ENCODE results near the gene ARHGEF39.

The ARHGEF39 gene

DNA sequence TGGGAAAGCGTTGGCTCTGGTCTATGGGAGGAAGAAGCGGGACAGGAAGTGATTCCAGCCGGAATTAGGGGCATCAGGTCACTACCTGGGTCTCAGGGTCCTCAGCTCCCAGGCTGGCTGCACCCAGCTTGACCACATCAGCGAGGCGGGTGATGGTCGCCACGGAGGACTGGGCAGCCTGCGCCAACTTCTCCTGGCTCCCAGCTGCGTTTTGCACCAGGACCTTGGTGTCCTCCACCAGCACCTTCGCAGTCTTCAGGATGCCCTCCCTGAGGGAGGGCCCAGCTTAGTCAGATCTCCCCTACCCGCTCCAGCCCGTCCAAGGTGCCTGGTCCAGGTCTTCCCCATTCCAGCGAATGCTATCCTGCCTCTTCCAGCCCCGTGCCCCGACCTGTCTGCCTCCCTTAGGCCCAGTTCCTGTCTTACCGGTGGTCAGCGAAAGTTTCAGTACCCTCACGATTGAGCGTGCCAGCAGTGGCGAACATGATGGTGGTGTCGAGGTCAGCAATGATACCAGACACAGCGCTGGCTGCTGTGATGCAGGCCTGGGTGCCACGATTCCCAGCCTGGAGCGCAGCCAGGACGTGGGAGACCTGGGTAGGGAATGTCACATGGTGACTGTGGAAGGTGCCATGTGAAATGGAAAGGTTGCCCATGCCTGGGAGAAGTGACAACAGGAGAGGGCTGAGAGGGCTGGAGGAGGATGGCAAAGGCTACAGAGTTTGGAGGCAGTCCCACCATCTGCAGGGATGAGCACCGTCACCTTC is 39.1 kb upstream of the ARHGEF39 start:
- Histone ChIP-seq H3K79me1 (ENCODE audit: low read length) (no peaks in the 10 kb centered on the region), H4K8ac (ENCODE audit: low read depth, low read length) (no peak overlapping the region), H2AK5ac (ENCODE audit: low read length) (no peak overlapping the region), H2BK120ac (ENCODE audit: low read depth, low read length) (no peak overlapping the region), H3K36me3 (ENCODE audit: control insufficient read depth, insufficient read depth, low read length) (peaks cover 53% of the 10 kb centered on the region), H3K4me2 (ENCODE audit: low read length) (no peak overlapping the region), H2BK15ac (replicated peaks; ENCODE audit: low read depth) (no peak overlapping the region), H2BK5ac (ENCODE audit: low read length) (no peak overlapping the region), H3K27ac (ENCODE audit: low read depth, low read length) (no peak overlapping the region), H3K79me2 (ENCODE audit: control insufficient read depth, insufficient read depth, low read length) (no peaks in the 10 kb centered on the region), H3K23ac (ENCODE audit: low read length) (no peak overlapping the region), H3K9ac (ENCODE audit: low read length) (no peak overlapping the region), H3K27me3 (ENCODE audit: insufficient read depth, low read length, poor library complexity) (no peaks in the 10 kb centered on the region), H3K56ac (ENCODE audit: low read length) (no peak overlapping the region), H3K4ac (ENCODE audit: low read depth, low read length) (no peak overlapping the region), H3K4me3 (ENCODE audit: low read length) (no peak overlapping the region), H4K5ac (ENCODE audit: low read length) (no peak overlapping the region), H3K18ac (ENCODE audit: low read length) (no peak overlapping the region), H3K4me1 (ENCODE audit: control insufficient read depth, low read depth, low read length) (no peaks in the 10 kb centered on the region)
- no peak for DNase-seq
- WGBS (ENCODE audit: extremely low coverage, insufficient coverage, low lambda C conversion rate): no CpG with 5 or more reads among the region's 26 CpGs

DNA sequence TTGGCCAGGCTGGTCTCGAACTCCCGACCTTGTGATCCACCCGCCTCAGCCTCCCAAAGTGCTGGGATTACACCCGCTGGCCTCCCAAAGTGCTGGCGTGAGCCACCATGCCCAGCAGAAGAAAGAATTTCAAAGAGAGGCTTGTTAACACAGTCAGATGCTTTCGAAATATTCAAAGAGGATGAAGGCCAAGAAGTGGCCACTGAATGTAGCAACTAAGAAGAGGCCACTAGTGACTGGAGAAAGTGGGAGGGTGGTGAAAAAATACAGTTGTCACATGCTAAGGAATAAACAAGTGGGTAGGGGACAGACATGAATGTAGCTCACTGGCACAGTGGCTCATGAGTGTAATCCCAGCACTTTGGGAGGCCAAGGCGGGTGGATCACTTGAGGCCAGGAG is 37.7 kb upstream of the ARHGEF39 start:
- H4K8ac ChIP-seq (ENCODE audit: low read depth, low read length): no peak overlapping the region
- peaks cover 58% of the 10 kb centered on the region for H3K36me3 ChIP-seq (ENCODE audit: control insufficient read depth, insufficient read depth, low read length)
- H4K5ac ChIP-seq (ENCODE audit: low read length): no peak overlapping the region
- no peak overlapping the region for H3K27ac ChIP-seq (ENCODE audit: low read depth, low read length)
- H3K4me1 ChIP-seq (ENCODE audit: control insufficient read depth, low read depth, low read length): no peaks in the 10 kb centered on the region
- no peaks in the 10 kb centered on the region for H3K79me2 ChIP-seq (ENCODE audit: control insufficient read depth, insufficient read depth, low read length)
- no peak overlapping the region for H3K56ac ChIP-seq (ENCODE audit: low read length)
- no peak overlapping the region for H3K23ac ChIP-seq (ENCODE audit: low read length)
- H3K4ac ChIP-seq (ENCODE audit: low read depth, low read length): no peak overlapping the region
- H2BK15ac ChIP-seq (replicated peaks; ENCODE audit: low read depth): no peak overlapping the region
- no peak overlapping the region for H2BK120ac ChIP-seq (ENCODE audit: low read depth, low read length)
- H3K27me3 ChIP-seq (ENCODE audit: insufficient read depth, low read length, poor library complexity): no peaks in the 10 kb centered on the region
- H3K79me1 ChIP-seq (ENCODE audit: low read length): no peaks in the 10 kb centered on the region
- no CpG with 5 or more reads among the region's 7 CpGs for WGBS (ENCODE audit: extremely low coverage, insufficient coverage, low lambda C conversion rate)
- no peak overlapping the region for H2AK5ac ChIP-seq (ENCODE audit: low read length)
- H3K18ac ChIP-seq (ENCODE audit: low read length): no peak overlapping the region
- no peak overlapping the region for H3K9ac ChIP-seq (ENCODE audit: low read length)
- H3K4me2 ChIP-seq (ENCODE audit: low read length): no peak overlapping the region
- no peak for DNase-seq
- H2BK5ac ChIP-seq (ENCODE audit: low read length): no peak overlapping the region
- no peak overlapping the region for H3K4me3 ChIP-seq (ENCODE audit: low read length)

DNA sequence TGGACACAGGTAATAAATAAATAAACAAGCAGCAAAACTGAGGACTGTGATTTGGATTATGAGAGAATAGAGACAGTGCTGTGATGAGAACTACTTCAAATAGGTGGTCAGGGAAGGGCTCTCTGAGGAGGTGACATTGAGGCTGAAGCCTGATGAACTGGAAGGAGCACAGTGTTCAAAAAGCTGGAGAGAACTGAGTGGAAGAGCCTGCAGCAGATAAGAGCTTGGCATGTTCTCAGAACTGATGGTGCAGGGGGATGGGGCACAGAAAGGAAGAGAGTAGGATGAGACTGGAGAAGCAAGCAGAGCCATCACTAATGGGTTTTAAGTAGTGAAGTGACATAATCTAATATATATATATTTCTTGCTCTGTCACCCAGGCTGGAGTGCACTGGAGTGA is 35.9 kb upstream of the ARHGEF39 start:
- no peaks in the 10 kb centered on the region for H3K79me2 ChIP-seq (ENCODE audit: control insufficient read depth, insufficient read depth, low read length)
- H4K5ac ChIP-seq (ENCODE audit: low read length): no peak overlapping the region
- no peak overlapping the region for H3K56ac ChIP-seq (ENCODE audit: low read length)
- H4K8ac ChIP-seq (ENCODE audit: low read depth, low read length): no peak overlapping the region
- H2BK120ac ChIP-seq (ENCODE audit: low read depth, low read length): no peak overlapping the region
- no peaks in the 10 kb centered on the region for H3K27me3 ChIP-seq (ENCODE audit: insufficient read depth, low read length, poor library complexity)
- no peak for DNase-seq
- no peaks in the 10 kb centered on the region for H3K79me1 ChIP-seq (ENCODE audit: low read length)
- H3K23ac ChIP-seq (ENCODE audit: low read length): no peak overlapping the region
- no peak overlapping the region for H2BK5ac ChIP-seq (ENCODE audit: low read length)
- no peak overlapping the region for H3K4me3 ChIP-seq (ENCODE audit: low read length)
- H3K18ac ChIP-seq (ENCODE audit: low read length): no peak overlapping the region
- H2AK5ac ChIP-seq (ENCODE audit: low read length): no peak overlapping the region
- H3K36me3 ChIP-seq (ENCODE audit: control insufficient read depth, insufficient read depth, low read length): peaks cover 54% of the 10 kb centered on the region
- H3K4me2 ChIP-seq (ENCODE audit: low read length): no peak overlapping the region
- no peak overlapping the region for H3K27ac ChIP-seq (ENCODE audit: low read depth, low read length)
- H3K4ac ChIP-seq (ENCODE audit: low read depth, low read length): no peak overlapping the region
- H3K4me1 ChIP-seq (ENCODE audit: control insufficient read depth, low read depth, low read length): no peaks in the 10 kb centered on the region
- H2BK15ac ChIP-seq (replicated peaks; ENCODE audit: low read depth): no peak overlapping the region
- H3K9ac ChIP-seq (ENCODE audit: low read length): no peak overlapping the region

DNA sequence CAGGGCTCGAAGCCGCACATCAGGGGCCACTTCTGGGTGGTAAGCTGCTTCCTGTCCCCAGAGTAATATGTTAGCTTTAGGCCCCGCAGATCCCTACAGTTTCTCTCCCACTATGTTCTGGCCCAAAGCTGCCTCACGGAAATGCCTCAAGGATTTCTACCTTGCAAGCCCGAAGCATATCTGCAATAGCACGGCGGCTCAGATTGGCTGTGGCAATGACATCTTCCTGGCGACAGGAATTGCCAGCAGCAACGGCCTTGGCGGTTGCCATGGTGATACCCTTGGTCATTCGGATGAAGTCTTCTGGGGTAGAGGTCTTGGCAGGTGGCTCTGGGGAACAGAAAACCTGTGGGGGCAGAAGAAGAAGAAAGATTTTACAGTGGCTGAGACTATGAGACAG is 35.0 kb upstream of the ARHGEF39 start:
- no peak overlapping the region for H2AK5ac ChIP-seq (ENCODE audit: low read length)
- H3K23ac ChIP-seq (ENCODE audit: low read length): no peak overlapping the region
- WGBS (ENCODE audit: extremely low coverage, insufficient coverage, low lambda C conversion rate): no CpG with 5 or more reads among the region's 11 CpGs
- DNase-seq: no peak
- no peak overlapping the region for H3K56ac ChIP-seq (ENCODE audit: low read length)
- H3K4me2 ChIP-seq (ENCODE audit: low read length): no peak overlapping the region
- no peaks in the 10 kb centered on the region for H3K4me1 ChIP-seq (ENCODE audit: control insufficient read depth, low read depth, low read length)
- no peaks in the 10 kb centered on the region for H3K79me1 ChIP-seq (ENCODE audit: low read length)
- H2BK15ac ChIP-seq (replicated peaks; ENCODE audit: low read depth): no peak overlapping the region
- H4K8ac ChIP-seq (ENCODE audit: low read depth, low read length): no peak overlapping the region
- no peak overlapping the region for H3K18ac ChIP-seq (ENCODE audit: low read length)
- no peak overlapping the region for H3K27ac ChIP-seq (ENCODE audit: low read depth, low read length)
- no peak overlapping the region for H2BK5ac ChIP-seq (ENCODE audit: low read length)
- no peak overlapping the region for H4K5ac ChIP-seq (ENCODE audit: low read length)
- H3K79me2 ChIP-seq (ENCODE audit: control insufficient read depth, insufficient read depth, low read length): no peaks in the 10 kb centered on the region
- H3K4me3 ChIP-seq (ENCODE audit: low read length): no peak overlapping the region
- H3K9ac ChIP-seq (ENCODE audit: low read length): no peak overlapping the region
- H2BK120ac ChIP-seq (ENCODE audit: low read depth, low read length): no peak overlapping the region
- peaks cover 52% of the 10 kb centered on the region for H3K36me3 ChIP-seq (ENCODE audit: control insufficient read depth, insufficient read depth, low read length)
- H3K4ac ChIP-seq (ENCODE audit: low read depth, low read length): no peak overlapping the region
- no peaks in the 10 kb centered on the region for H3K27me3 ChIP-seq (ENCODE audit: insufficient read depth, low read length, poor library complexity)

DNA sequence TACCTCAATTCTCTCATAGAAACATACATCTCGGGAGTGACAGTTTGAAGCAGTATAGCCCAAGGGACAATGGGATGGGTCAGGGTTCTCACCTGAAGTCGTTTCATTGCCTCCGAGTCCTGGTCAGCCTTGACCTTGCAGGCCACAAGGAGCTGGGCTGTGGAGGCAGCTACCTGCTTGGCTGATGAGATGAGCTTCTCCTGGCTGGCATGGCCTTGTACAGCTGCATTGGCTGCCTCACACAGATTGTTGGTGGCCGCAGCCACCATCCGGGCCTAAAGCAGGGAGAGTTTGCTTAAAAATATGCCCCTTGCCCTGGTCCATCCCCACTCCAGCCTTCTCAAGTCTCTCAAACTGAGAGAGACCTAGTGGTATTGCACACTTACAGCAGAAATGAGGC is 33.2 kb upstream of the ARHGEF39 start:
- H3K23ac ChIP-seq (ENCODE audit: low read length): no peak overlapping the region
- H3K36me3 ChIP-seq (ENCODE audit: control insufficient read depth, insufficient read depth, low read length): peaks cover 36% of the 10 kb centered on the region
- no peaks in the 10 kb centered on the region for H3K4me1 ChIP-seq (ENCODE audit: control insufficient read depth, low read depth, low read length)
- H2AK5ac ChIP-seq (ENCODE audit: low read length): no peak overlapping the region
- H2BK120ac ChIP-seq (ENCODE audit: low read depth, low read length): no peak overlapping the region
- no peak for DNase-seq
- H3K4me2 ChIP-seq (ENCODE audit: low read length): no peak overlapping the region
- no peak overlapping the region for H3K4ac ChIP-seq (ENCODE audit: low read depth, low read length)
- H3K9ac ChIP-seq (ENCODE audit: low read length): no peak overlapping the region
- no peak overlapping the region for H3K56ac ChIP-seq (ENCODE audit: low read length)
- no peak overlapping the region for H4K5ac ChIP-seq (ENCODE audit: low read length)
- H3K79me1 ChIP-seq (ENCODE audit: low read length): no peaks in the 10 kb centered on the region
- H4K8ac ChIP-seq (ENCODE audit: low read depth, low read length): no peak overlapping the region
- H3K27me3 ChIP-seq (ENCODE audit: insufficient read depth, low read length, poor library complexity): no peaks in the 10 kb centered on the region
- no peak overlapping the region for H2BK5ac ChIP-seq (ENCODE audit: low read length)
- no peak overlapping the region for H3K27ac ChIP-seq (ENCODE audit: low read depth, low read length)
- H2BK15ac ChIP-seq (replicated peaks; ENCODE audit: low read depth): no peak overlapping the region
- WGBS (ENCODE audit: extremely low coverage, insufficient coverage, low lambda C conversion rate): no CpG with 5 or more reads among the region's 5 CpGs
- no peak overlapping the region for H3K18ac ChIP-seq (ENCODE audit: low read length)
- H3K4me3 ChIP-seq (ENCODE audit: low read length): no peak overlapping the region
- no peaks in the 10 kb centered on the region for H3K79me2 ChIP-seq (ENCODE audit: control insufficient read depth, insufficient read depth, low read length)

DNA sequence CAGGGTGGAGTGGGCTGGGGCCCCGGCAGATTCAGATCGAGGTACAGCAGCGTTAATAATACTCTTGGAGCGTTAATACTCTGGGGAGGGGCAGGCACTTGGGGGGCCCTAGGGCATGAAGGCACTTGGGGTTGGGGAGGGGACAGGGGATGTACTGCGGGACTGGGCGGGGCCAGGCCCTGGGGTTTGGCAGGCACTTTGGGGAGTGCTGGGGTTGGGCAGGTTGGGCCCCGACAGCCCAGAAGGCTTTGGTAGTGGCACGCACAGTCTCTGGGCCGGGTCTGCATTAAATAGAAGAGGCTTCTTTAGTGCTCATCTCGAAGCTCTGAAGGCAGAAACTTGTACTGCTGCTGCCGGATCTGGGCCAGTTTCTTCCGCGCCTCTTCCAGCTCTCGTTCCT is 32.5 kb upstream of the ARHGEF39 start:
- Histone ChIP-seq H3K4me1 (ENCODE audit: control insufficient read depth, low read depth, low read length) (no peaks in the 10 kb centered on the region), H3K23ac (ENCODE audit: low read length) (no peak overlapping the region), H2BK15ac (replicated peaks; ENCODE audit: low read depth) (no peak overlapping the region), H3K27me3 (ENCODE audit: insufficient read depth, low read length, poor library complexity) (no peaks in the 10 kb centered on the region), H4K5ac (ENCODE audit: low read length) (no peak overlapping the region), H3K9ac (ENCODE audit: low read length) (no peak overlapping the region), H2AK5ac (ENCODE audit: low read length) (no peak overlapping the region), H3K4me3 (ENCODE audit: low read length) (no peak overlapping the region), H3K4me2 (ENCODE audit: low read length) (no peak overlapping the region), H3K79me2 (ENCODE audit: control insufficient read depth, insufficient read depth, low read length) (no peaks in the 10 kb centered on the region), H3K27ac (ENCODE audit: low read depth, low read length) (no peak overlapping the region), H2BK120ac (ENCODE audit: low read depth, low read length) (no peak overlapping the region), H3K79me1 (ENCODE audit: low read length) (no peaks in the 10 kb centered on the region), H2BK5ac (ENCODE audit: low read length) (no peak overlapping the region), H3K36me3 (ENCODE audit: control insufficient read depth, insufficient read depth, low read length) (peaks cover 31% of the 10 kb centered on the region), H3K18ac (ENCODE audit: low read length) (no peak overlapping the region), H3K4ac (ENCODE audit: low read depth, low read length) (no peak overlapping the region), H4K8ac (ENCODE audit: low read depth, low read length) (no peak overlapping the region), H3K56ac (ENCODE audit: low read length) (no peak overlapping the region)
- WGBS (ENCODE audit: extremely low coverage, insufficient coverage, low lambda C conversion rate): no CpG with 5 or more reads among the region's 14 CpGs
- no peak for DNase-seq
